ENCODE data around the gene MORN1. TPM values are rescaled to one million over a fixed set of nuclear protein-coding genes. Genes with fewer than 3 reads are reported as not detected.

MORN1 gene
- total RNA-seq, 4 donors from 2014 or later, result 5.0 to 14.6 (median 9.2) TPM

GRCh38 chr1:2306151-2306978 lies 85.0 kb downstream of the MORN1 start:
- Histone ChIP-seq H3K4me1 (peaks cover 0 to 77% (median 32%) of the 10 kb centered on the region in 3 donors), H3K27me3 (no peaks in the 10 kb centered on the region), H3K27ac (peak overlapping the region in 3 of 4 donors; percentile 40 to 86 (median 81)), H3K4me3 (no peak overlapping the region), H3K9me3 (no peaks in the 10 kb centered on the region), H3K36me3 (peaks cover 0 to 68% of the 10 kb centered on the region in 2 donors)
- TF ChIP-seq POLR2A (IDR thresholded peaks at IDR 0.05), result no peak
- TF ChIP-seq EP300 (IDR thresholded peaks at IDR 0.05), result no peak
- TF ChIP-seq CTCF (IDR thresholded peaks at IDR 0.05), result no peak
- no peak for TF ChIP-seq POLR2AphosphoS5 (IDR thresholded peaks at IDR 0.05)
- WGBS, 2 donors (ENCODE audit: low coverage in 1 of 2), result 80 to 92% methylated on average over 3 to 21 of the region's 81 CpGs
- no peak for ATAC-seq

GRCh38 chr1:2304921-2305681 lies 86.3 kb downstream of the MORN1 start:
- no peak for TF ChIP-seq EP300 (IDR thresholded peaks at IDR 0.05)
- no peak for TF ChIP-seq CTCF (IDR thresholded peaks at IDR 0.05)
- no peak for TF ChIP-seq POLR2AphosphoS5 (IDR thresholded peaks at IDR 0.05)
- no peak for TF ChIP-seq POLR2A (IDR thresholded peaks at IDR 0.05)
- peak; percentile 25 for ATAC-seq
- H3K27me3 ChIP-seq, result no peaks in the 10 kb centered on the region
- H3K4me3 ChIP-seq, result no peak overlapping the region
- H3K9me3 ChIP-seq, result no peaks in the 10 kb centered on the region
- 60% methylated on average over 3 of the region's 49 CpGs; no CpG with 5 or more reads in 1 of the 2 donors for WGBS, 2 donors (ENCODE audit: low coverage in 1 of 2)
- H3K4me1 ChIP-seq, result peaks cover 0 to 77% (median 32%) of the 10 kb centered on the region in 3 donors
- peak overlapping the region in 3 of 4 donors; percentile 40 to 86 (median 81) for H3K27ac ChIP-seq
- peaks cover 0 to 68% of the 10 kb centered on the region in 2 donors for H3K36me3 ChIP-seq

- no CpG with 5 or more reads among the region's 22 CpGs for WGBS, 2 donors (ENCODE audit: low coverage in 1 of 2)
- Histone ChIP-seq H3K4me3 (no peak overlapping the region), H3K27ac (peak overlapping the region in 3 of 4 donors; percentile 40 to 86 (median 81)), H3K36me3 (peaks cover 0 to 68% of the 10 kb centered on the region in 2 donors), H3K27me3 (no peaks in the 10 kb centered on the region), H3K4me1 (peaks cover 0 to 81% (median 38%) of the 10 kb centered on the region in 3 donors), H3K9me3 (no peaks in the 10 kb centered on the region)
- no peak for ATAC-seq
- TF ChIP-seq EP300 (IDR thresholded peaks at IDR 0.05), result no peak
- no peak for TF ChIP-seq POLR2AphosphoS5 (IDR thresholded peaks at IDR 0.05)
- TF ChIP-seq CTCF (IDR thresholded peaks at IDR 0.05), result no peak
- TF ChIP-seq POLR2A (IDR thresholded peaks at IDR 0.05), result no peak
These were observed 87.1 kb downstream of the MORN1 start for GRCh38 chr1:2304282-2304681.

- ATAC-seq, result no peak
- Histone ChIP-seq H3K9me3 (no peaks in the 10 kb centered on the region), H3K4me1 (peaks cover 0 to 86% (median 43%) of the 10 kb centered on the region in 3 donors), H3K27ac (peak overlapping the region in 3 of 4 donors; percentile 40 to 86 (median 81)), H3K36me3 (peaks cover 0 to 63% of the 10 kb centered on the region in 2 donors), H3K27me3 (no peaks in the 10 kb centered on the region), H3K4me3 (no peak overlapping the region)
- TF ChIP-seq POLR2A (IDR thresholded peaks at IDR 0.05), result no peak
- no peak for TF ChIP-seq EP300 (IDR thresholded peaks at IDR 0.05)
- no peak for TF ChIP-seq POLR2AphosphoS5 (IDR thresholded peaks at IDR 0.05)
- no peak for TF ChIP-seq CTCF (IDR thresholded peaks at IDR 0.05)
- 77% methylated on average over 10 of the region's 26 CpGs; no CpG with 5 or more reads in 1 of the 2 donors for WGBS, 2 donors (ENCODE audit: low coverage in 1 of 2)
These were observed 87.6 kb downstream of the MORN1 start for GRCh38 chr1:2303781-2304180.

All from gastroesophageal sphincter (tissue), 4 donors.